Measurements from ENCODE around the gene TRMT1.
"Not testable (repeated sequence)": the region's sequence is repeated elsewhere in the genome, so short reads cannot be mapped to it uniquely, and the experiment has no call there.

The TRMT1 gene

GRCh38 chr19:13150187-13150930 lies 33.8 kb upstream of the TRMT1 start, which contains the start of the genes IER2 and STX10:
IER2 (plus strand) TSS chr19:13150411; CDS start chr19:13153187, 2,776 bp downstream.
STX10 (minus strand) TSS chr19:13150375; CDS start chr19:13150173, 202 bp downstream.
- peak; percentile 94 for DNase-seq (ENCODE audit: low spot score)

GRCh38 chr19:13149628-13150186 lies 33.2 kb upstream of the TRMT1 start:
- no peak for DNase-seq (ENCODE audit: low spot score)

- DNase-seq (ENCODE audit: low spot score), result not testable (repeated sequence)
These were observed 32.7 kb upstream of the TRMT1 start for GRCh38 chr19:13149173-13149627.

- no peak for DNase-seq (ENCODE audit: low spot score)
These were observed 30.4 kb upstream of the TRMT1 start for GRCh38 chr19:13146763-13147563.

GRCh38 chr19:13139633-13140311 lies 23.2 kb upstream of the TRMT1 start:
- no peak for DNase-seq (ENCODE audit: low spot score)

- DNase-seq (ENCODE audit: low spot score), result no peak
These were observed 22.3 kb upstream of the TRMT1 start for GRCh38 chr19:13138916-13139198.

- no peak for DNase-seq (ENCODE audit: low spot score)
These were observed 21.8 kb upstream of the TRMT1 start for GRCh38 chr19:13138171-13138915.

GRCh38 chr19:13137290-13137794 lies 20.8 kb upstream of the TRMT1 start:
- no peak for DNase-seq (ENCODE audit: low spot score)

GRCh38 chr19:13135068-13136062 lies 18.8 kb upstream of the TRMT1 start:
- no peak for DNase-seq (ENCODE audit: low spot score)

- DNase-seq (ENCODE audit: low spot score), result no peak
These were observed 18.1 kb upstream of the TRMT1 start for GRCh38 chr19:13134626-13135025.

GRCh38 chr19:13133241-13133870 lies 16.8 kb upstream of the TRMT1 start:
- no peak for DNase-seq (ENCODE audit: low spot score)

GRCh38 chr19:13132471-13133180 lies 16.1 kb upstream of the TRMT1 start:
- peak; percentile 79 for DNase-seq (ENCODE audit: low spot score)

- DNase-seq (ENCODE audit: low spot score), result no peak
These were observed 14.4 kb upstream of the TRMT1 start for GRCh38 chr19:13130886-13131490.

- no peak for DNase-seq (ENCODE audit: low spot score)
These were observed 12.8 kb upstream of the TRMT1 start for GRCh38 chr19:13129384-13129783.

GRCh38 chr19:13128583-13128982 lies 12.0 kb upstream of the TRMT1 start:
- no peak for DNase-seq (ENCODE audit: low spot score)

GRCh38 chr19:13127811-13128575 lies 11.5 kb upstream of the TRMT1 start:
- DNase-seq (ENCODE audit: low spot score), result no peak

- DNase-seq (ENCODE audit: low spot score), result no peak
These were observed 10.5 kb upstream of the TRMT1 start for GRCh38 chr19:13127051-13127450.
